Ascending aorta (tissue), 2 donors: ENCODE data around the gene MT1A. TPM values are rescaled to one million over a fixed set of nuclear protein-coding genes. Genes with fewer than 3 reads are reported as not detected.
"Not testable (repeated sequence)": the region's sequence is repeated elsewhere in the genome, so short reads cannot be mapped to it uniquely, and the experiment has no call there.

ENCODE experiments used
- DNase-seq, 2 donors: peaks; one replicate each; pipeline ENCODE4 v3.0.0-alpha.2; 2019; ENCODE audit warnings: low spot score in 2 of 2
- H3K27ac ChIP-seq, 2 donors: fragments of 200-600 bp; sonication (generic); one replicate each; pipeline ENCODE4 v1.5.1; 2016 to 2017; ENCODE audit warnings: mild to moderate bottlenecking in 1 of 2
- H3K27me3 ChIP-seq: fragments of 200-600 bp; sonication (generic); one replicate; pipeline ENCODE4 v1.5.1; 2017
- H3K36me3 ChIP-seq, 2 donors: fragments of 200-600 bp; sonication (generic); one replicate each; pipeline ENCODE4 v1.5.1; 2016
- H3K4me1 ChIP-seq, 2 donors: fragments of 200-600 bp; sonication (generic); one replicate each; pipeline ENCODE4 v1.5.1; 2016 to 2017; ENCODE audit warnings: mild to moderate bottlenecking in 1 of 2
- H3K4me3 ChIP-seq, 2 donors: fragments of 200-600 bp; sonication (generic); one replicate each; pipeline ENCODE4 v1.5.1; 2016 to 2017; ENCODE audit warnings: mild to moderate bottlenecking in 1 of 2
- H3K9me3 ChIP-seq, 2 donors: fragments of 200-600 bp; sonication (generic); one replicate each; pipeline ENCODE4 v1.5.1; 2016
- intact Hi-C: fragments of 100-400 bp; cut with DNase I; formaldehyde crosslinking; loops from one replicate; pipeline ENCODE4 v1.15.1; 2023
- total RNA-seq: library from RNA; depleted of rRNA; stranded (reverse); fragments of >200 nt; gene quantifications from one replicate; pipeline ENCODE4 v1.1.0, GENCODE V29; 2016
- TF ChIP-seq, protein P1 (sequence below), 3 experiments: fragments of 200-600 bp in 2 of 3; fragments of 450-650 bp in 1 of 3; sonication (generic) in 2 of 3; IDR thresholded peaks; one replicate each; pipeline ENCODE4 v1.5.1; 2016 to 2019; ENCODE audit warnings: antibody characterized with exemption in 3 of 3, mild to moderate bottlenecking in 1 of 3, moderate library complexity in 1 of 3

Gene MT1A
- total RNA-seq, 1 donor from 2014 or later: 183 TPM

DNA sequence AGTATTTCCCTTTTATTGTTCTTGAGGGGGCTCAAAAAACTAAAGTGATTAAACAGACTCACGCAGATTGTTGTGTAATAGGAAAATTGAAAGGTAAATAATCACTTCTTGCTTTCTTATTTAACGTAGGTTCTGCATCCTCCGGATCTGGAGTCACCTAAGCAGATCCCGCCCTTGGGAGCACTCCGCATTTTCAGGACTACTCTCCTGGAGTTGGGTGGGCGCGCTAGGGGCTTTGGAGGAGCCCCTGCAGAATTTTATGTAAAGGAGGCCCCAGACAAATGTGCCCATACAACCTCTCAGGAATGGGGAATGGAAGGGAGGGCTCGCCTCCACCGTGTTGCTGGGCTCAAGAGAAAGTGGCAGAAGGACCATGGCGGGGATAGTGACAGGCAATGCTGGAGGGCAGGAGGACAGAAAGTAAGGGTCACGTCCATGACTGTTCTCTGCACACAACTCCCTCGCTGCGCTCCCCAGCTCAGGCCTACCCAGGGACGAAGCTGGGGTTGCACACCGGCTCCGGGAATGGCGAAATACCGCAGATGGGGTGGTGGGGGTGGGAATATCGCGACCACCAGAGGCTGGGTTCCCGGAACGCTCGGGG, 21.8 kb upstream of the MT1A start:
- TF ChIP-seq, protein P1, sequence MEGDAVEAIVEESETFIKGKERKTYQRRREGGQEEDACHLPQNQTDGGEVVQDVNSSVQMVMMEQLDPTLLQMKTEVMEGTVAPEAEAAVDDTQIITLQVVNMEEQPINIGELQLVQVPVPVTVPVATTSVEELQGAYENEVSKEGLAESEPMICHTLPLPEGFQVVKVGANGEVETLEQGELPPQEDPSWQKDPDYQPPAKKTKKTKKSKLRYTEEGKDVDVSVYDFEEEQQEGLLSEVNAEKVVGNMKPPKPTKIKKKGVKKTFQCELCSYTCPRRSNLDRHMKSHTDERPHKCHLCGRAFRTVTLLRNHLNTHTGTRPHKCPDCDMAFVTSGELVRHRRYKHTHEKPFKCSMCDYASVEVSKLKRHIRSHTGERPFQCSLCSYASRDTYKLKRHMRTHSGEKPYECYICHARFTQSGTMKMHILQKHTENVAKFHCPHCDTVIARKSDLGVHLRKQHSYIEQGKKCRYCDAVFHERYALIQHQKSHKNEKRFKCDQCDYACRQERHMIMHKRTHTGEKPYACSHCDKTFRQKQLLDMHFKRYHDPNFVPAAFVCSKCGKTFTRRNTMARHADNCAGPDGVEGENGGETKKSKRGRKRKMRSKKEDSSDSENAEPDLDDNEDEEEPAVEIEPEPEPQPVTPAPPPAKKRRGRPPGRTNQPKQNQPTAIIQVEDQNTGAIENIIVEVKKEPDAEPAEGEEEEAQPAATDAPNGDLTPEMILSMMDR (IDR thresholded peaks at IDR 0.05): no peak
- H3K27ac ChIP-seq: peak overlapping the region in 1 of 2 donors; percentile 44

DNA sequence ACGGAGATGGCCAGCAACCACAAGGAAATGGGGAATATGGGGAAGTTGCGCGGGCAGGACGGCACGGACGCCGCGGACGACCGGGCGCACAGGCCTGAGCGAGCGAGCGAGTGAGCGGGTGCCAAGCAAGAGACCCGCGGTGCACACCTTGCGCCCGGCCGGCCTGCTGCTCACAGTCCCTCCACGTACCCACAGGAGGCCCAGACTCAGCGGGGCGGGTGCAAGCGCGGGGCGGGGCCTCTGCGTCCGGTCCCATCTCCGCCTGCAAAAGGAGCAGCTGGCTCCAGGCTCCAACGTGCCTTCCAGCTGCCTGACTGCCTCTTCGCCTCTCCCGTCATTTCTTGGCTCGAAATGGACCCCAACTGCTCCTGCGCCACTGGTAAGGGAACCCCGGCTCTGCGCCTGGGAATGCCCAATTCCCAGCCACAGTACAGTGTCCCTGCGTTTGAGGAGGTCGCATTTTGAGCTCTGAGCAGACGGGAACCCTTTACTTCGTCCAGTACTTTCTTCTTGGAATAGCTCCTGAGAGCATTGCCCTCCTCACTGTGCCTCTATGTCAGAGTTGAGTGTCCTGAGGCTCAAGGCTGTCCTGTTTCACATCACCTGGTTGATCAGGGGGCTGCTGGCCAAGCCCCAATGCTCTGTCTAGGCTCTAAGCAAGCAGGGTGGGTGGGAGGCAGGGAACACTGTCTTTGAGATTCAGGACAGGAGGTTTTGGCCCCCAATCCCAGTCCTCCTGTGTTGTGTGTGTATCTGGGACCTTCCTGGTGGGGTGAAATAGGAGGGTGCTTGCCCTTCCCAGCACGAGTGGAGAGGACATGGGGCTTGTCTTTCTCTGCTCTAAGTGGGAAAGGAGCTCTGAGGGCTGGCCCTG, 21.0 kb upstream of the MT1A start:
- H3K4me1 ChIP-seq: peaks cover 0 to 7% of the 10 kb centered on the region in 2 donors
- no peaks in the 10 kb centered on the region for H3K9me3 ChIP-seq
- H3K4me3 ChIP-seq: peak overlapping the region; percentile 40 to 55
- TF ChIP-seq, protein P1 (IDR thresholded peaks at IDR 0.05): no peak
- no peaks in the 10 kb centered on the region for H3K36me3 ChIP-seq
- H3K27ac ChIP-seq: peak overlapping the region; percentile 44 to 58
- peak in 1 of 2 donors; percentile 86 for DNase-seq
- intact Hi-C loops: no loop called here
- H3K27me3 ChIP-seq: no peaks in the 10 kb centered on the region

More for the DNA sequence above, 21.8 kb upstream of the MT1A start:
- H3K27me3 ChIP-seq: no peaks in the 10 kb centered on the region
- H3K9me3 ChIP-seq: no peaks in the 10 kb centered on the region
- H3K36me3 ChIP-seq: no peaks in the 10 kb centered on the region
- peak overlapping the region; percentile 40 to 55 for H3K4me3 ChIP-seq
- intact Hi-C loops: no loop called here
- H3K4me1 ChIP-seq: peaks cover 0 to 8% of the 10 kb centered on the region in 2 donors
- no peak for DNase-seq

DNA sequence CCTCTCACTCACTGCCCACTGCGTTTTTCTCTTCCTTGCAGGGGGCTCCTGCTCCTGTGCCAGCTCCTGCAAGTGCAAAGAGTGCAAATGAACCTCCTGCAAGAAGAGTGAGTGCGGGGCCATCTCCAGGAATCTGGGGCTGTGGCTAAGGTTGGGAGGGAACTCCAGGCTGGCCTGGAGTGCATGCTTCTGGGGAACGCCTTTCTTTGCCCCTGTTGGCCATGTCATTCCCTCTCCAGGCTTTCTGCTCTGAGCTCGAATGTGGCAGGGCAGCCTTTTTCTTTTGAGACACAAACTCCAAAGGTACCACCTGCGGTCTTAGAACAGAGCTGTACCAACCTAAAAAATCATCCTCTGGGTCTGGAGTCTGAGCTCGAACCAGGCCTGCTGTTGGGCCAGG, 20.3 kb upstream of the MT1A start:
- no peak overlapping the region for H3K4me3 ChIP-seq

DNA sequence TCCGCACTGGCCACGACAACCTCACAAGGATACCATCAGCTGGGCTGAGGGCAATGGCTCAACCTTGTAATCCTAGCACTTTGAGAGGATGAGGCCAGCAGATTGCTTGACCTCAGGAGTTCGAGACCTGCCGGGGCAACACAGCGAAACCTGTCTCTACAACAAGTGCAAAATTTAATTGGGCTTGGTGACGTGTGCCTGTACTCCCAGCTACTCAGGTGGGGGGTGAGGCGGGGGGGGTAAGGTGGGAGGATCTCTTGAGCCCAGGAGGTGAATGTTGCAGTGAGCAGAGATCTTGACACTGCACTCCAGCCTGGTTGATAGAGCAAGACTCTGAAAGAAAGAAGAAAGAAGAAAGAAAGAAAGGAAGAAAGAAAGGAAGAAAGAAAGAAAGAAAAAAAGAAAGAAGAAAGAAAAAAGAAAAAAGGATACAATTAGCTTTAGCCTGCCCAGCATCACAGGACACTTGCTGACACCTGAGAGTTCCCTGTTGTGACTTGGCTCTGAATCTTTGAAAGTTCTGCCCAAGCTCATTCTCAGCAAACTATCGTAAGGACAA, 18.0 kb upstream of the MT1A start:
- Histone ChIP-seq H3K36me3 (no peaks in the 10 kb centered on the region), H3K4me3 (no peak overlapping the region), H3K9me3 (no peaks in the 10 kb centered on the region), H3K27ac (no peak overlapping the region), H3K27me3 (no peaks in the 10 kb centered on the region), H3K4me1 (peaks cover 4 to 7% of the 10 kb centered on the region in 2 donors)
- intact Hi-C loops: no loop called here
- TF ChIP-seq, protein P1 (IDR thresholded peaks at IDR 0.05): no peak
- no peak for DNase-seq

More for the DNA sequence above, 20.3 kb upstream of the MT1A start:
- intact Hi-C loops: no loop called here
- H3K27me3 ChIP-seq: no peaks in the 10 kb centered on the region
- H3K4me1 ChIP-seq: peaks cover 0 to 7% of the 10 kb centered on the region in 2 donors
- H3K36me3 ChIP-seq: no peaks in the 10 kb centered on the region
- TF ChIP-seq, protein P1 (IDR thresholded peaks at IDR 0.05): no peak
- H3K9me3 ChIP-seq: no peaks in the 10 kb centered on the region
- no peak for DNase-seq
- H3K27ac ChIP-seq: no peak overlapping the region

DNA sequence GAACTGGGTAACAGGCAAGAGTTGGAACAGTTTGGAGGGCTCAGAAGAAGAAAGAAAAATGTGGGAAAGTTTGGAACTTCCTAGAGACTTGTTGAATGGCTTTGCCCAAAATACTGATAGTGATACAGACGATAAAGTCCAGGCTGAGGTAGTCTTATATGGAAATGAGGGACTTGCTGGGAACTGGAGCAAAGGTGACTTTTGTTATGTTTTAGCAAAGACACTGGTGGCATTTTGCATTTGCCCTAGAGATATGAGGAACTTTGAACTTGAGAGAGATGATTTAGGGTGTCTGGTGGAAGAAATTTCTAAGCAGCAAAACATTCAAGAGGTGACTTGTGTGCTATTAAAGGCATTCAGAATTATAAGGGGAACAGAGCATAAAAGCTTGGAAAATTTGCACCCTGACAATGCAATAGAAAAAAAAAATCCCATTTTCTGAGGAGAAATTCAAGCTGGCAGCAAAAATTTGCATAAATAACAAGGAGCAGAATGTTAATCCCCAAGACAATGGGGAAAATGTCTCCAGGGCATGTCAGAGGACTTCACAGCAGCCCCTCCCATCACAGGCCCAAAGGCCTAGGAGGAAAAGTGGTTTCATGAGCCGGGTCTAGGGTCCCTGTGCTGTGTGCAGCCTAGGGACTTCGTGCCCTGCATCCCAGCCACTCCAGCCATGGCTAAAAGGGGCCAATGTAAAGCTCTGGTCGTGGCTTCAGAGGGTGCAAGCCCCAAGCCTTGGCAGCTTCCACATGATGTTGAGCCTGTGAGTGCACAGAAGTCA, 16.6 kb upstream of the MT1A start:
- H3K4me3 ChIP-seq, H3K9me3 ChIP-seq, H3K36me3 ChIP-seq, H3K27ac ChIP-seq, intact Hi-C loops, H3K4me1 ChIP-seq, DNase-seq, H3K27me3 ChIP-seq: not testable (repeated sequence)

DNA sequence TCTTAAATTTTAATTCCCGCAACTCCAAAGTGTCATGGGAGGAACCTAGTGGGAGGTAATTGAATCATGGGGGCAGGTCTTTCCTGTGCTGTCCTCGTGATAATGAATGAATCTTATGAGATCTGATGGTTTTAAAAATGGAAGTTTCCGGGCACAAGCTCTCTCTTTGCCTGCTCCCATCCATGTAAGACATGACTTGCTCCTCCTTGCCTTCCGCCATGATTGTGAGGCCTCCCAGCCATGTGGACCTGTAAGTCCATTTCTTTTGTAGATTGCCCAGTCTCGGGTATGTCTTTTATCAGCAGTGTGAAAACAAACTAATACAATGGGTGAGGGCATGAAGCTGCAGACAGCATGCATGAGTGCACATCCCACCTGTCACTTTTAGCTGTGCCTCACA, 15.3 kb upstream of the MT1A start:
- intact Hi-C loops, H3K27me3 ChIP-seq, DNase-seq: not testable (repeated sequence)

More for the DNA sequence above, 15.3 kb upstream of the MT1A start:
- H3K27ac ChIP-seq, H3K4me3 ChIP-seq, H3K4me1 ChIP-seq, H3K36me3 ChIP-seq, H3K9me3 ChIP-seq: not testable (repeated sequence)
